HG02938 (cell line): ENCODE results near the gene DHX58.

ENCODE experiments used
- ATAC-seq: cut with Tn5 transposase; IDR thresholded peaks from one replicate; pipeline ENCODE4 v1.9.1; 2021; ENCODE audit warnings: mild to moderate bottlenecking, moderate library complexity; ENCODE audit not compliant: unreplicated experiment

Gene DHX58

GRCh38 chr17:42130310-42130936, 17.9 kb upstream of the DHX58 start:
- ATAC-seq = no peak

GRCh38 chr17:42129109-42129837, 16.8 kb upstream of the DHX58 start:
- no peak for ATAC-seq

- no peak for ATAC-seq
Observed at GRCh38 chr17:42127414-42127813, 14.9 kb upstream of the DHX58 start.

DNA sequence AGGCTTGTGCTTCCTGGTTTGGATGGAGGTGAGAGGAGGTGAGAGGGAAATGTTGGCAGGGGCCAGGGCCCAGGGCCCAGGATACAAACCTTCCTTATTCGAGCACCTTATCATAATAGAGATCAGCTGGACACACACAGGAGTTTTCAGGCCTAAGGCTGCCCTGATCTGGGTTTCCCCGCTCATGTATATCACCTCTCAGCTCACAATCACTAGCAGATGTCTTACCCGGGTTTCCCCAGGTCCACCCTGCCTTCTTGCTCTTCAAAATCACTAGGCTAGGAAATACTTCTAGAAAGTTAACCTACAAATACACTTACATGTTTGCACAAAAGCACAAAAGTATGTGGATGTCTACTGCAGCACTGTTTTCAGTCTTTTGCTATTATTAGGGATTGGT, 14.3 kb upstream of the DHX58 start:
- ATAC-seq = no peak

DNA sequence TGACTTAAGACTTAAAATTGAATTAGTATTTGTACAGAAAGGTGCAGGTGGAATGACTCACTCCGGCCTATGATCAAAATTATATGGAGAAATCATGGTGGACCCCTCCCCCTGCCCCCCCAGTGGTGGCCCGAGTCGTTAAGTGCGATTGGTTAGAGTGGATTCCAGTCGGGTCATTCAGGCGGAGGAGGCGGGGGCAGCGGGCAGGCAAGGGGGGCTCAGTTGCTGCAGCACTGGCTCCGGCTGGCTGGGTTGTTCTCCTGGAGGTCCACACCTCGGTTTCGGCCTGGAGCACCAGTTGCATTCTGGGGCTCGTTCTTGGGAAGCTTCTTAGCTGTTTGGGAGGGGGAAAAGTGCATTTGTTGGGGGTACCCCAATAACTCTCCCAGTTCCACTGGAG, 13.1 kb upstream of the DHX58 start:
- ATAC-seq = no peak

- no peak for ATAC-seq
Observed at GRCh38 chr17:42124256-42124655, 11.7 kb upstream of the DHX58 start.

GRCh38 chr17:42122371-42123303, 10.1 kb upstream of the DHX58 start, which contains the start of gene HSPB9:
Gene HSPB9, plus strand, starts transcription at chr17:42122804. Its CDS starts 47 bp downstream, at chr17:42122851.
- no peak for ATAC-seq

DNA sequence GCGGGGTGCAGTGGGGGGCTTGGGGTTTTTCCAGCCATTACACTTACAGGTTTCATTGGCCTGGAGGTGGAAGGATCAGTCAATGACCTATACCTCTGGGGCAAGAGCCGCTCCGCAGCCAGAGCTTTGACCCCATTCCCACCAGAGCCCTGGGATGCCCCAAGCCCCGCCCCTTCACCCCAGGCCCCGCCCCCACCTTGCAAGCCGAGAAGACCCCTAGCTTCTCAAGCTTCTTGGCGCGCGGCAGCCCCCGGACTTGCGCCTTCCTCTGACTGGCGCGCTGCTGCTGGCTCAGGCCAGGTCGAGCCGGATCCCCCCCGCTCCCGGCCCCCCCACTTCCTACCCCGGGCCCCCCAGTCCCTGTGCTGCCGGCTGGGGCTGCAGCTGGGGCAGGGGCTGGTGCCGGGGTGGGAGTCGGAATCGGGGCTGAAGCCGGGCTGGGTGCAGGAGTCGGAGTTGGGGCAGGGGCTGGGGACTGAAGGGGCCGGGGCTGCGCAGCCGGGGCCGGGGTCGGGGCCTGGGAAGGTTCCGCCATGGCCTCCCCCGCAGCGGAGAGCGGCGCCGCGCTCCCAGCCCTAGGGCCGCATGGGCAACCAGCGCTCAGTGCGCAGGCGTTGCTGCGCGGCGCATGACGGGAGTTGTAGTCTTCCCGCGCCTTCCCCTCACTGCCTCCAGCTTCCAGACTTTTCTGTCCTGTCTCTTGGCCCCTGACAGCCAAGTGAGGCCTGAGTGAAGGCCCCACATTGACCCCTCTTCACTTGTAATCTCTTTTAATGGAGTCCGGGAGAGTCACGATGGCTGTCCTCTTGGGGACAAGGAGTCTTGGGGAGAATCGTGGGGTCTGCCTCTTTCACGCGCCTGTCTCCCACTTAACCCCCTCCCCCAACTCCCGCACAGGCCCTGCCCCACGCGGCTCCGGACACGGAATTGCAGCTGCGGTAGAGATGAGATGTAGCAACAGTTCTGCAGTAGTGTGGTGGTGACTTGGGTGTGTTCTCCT, 8.6 kb upstream of the DHX58 start, which contains the start of gene KAT2A:
KAT2A (minus strand) TSS at position 598 of the 1,000 bp plus-strand sequence; CDS start at position 535, 63 bp downstream.
- ATAC-seq = no peak

DNA sequence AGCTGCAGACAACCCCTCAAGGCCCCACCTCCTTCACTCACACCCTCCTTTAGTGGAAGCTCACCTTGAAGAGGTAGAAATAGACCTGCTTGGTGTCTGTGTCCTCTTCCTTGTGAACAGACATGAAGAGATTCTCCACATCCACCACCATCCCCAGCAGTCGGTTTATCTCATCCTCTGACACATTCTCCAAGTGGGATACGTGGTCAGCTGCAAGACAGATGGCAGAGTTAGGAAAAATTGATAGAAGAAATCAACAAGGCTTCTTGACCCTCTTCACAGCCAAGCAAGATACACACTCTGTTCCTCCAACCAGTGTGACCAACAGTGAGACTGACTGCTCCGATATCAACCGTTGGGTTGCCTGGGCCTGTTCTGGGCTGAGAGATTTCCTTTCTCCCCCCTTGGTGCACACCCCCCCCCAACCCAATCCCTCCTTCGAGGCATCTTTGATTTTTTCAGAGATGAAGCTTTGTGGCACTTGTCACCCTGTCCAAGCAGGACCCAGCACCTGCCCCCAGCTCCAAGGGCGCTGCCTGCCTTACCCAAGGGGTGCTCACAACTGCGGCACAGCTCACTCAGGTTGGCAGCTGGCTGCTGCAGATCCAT, 7.8 kb upstream of the DHX58 start:
- ATAC-seq = no peak

- ATAC-seq = no peak
Observed at GRCh38 chr17:42119301-42119700, 6.8 kb upstream of the DHX58 start.

- no peak for ATAC-seq
Observed at GRCh38 chr17:42118545-42118944, 6.0 kb upstream of the DHX58 start.

DNA sequence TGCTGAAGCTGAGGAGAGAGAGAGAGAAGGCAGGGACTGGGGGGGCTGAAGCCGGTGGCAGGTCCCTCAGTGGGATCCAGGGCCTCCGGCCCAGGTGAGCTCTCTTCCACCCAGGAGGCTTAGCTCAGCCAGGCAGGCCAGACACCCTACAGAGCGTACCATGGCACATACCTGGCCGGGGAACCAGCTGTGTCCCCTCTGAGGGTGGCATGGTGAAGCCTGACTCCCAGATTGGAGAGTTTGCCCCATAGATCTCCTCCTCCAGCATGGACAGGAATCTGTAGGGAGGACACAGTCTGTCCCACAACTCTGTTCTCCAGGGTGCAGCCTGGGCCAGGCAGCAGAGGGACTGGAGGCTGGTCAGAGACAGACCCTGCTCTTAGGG, 5.6 kb upstream of the DHX58 start:
- no peak for ATAC-seq

DNA sequence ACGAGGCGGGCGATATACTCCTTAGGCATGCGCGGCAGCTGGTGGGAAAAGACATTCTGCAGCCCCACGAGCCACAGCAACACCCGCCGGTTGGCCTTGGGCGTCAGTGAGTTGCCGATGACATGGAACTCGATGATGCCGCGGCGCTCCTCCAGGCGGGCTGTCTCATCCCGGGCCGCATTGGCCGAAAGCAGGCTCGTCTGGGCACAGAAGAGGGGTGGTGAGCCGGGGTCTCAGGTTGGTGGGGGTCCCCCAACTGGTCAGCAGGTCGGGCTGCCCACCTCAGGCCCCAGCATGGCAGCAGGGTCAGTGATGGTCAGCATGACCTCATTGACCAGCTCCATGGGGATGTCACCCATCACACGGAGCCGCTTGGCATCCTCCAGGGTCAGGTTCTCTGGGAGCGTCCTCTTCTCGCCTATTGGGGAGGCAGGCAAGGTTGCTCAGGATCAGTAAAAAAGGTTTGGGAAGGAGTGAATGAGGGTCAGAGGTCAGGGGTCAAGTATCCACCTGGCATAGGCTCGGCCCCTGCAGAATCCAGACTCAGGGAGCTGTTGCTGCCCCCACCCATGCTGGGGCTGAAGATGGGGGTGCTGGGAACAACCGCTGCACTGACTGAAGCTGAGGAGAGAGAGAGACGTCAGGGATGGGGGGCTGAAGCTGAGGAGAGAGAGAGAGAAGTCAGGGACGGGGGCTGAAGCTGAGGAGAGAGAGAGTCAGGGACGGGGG, 5.0 kb upstream of the DHX58 start:
- no peak for ATAC-seq

GRCh38 chr17:42116705-42117396, 4.3 kb upstream of the DHX58 start:
- ATAC-seq = no peak

- no peak for ATAC-seq
Observed at GRCh38 chr17:42114118-42114517, 1.6 kb upstream of the DHX58 start.

GRCh38 chr17:42113293-42114069, 967 bp upstream of the DHX58 start:
- no peak for ATAC-seq

DNA sequence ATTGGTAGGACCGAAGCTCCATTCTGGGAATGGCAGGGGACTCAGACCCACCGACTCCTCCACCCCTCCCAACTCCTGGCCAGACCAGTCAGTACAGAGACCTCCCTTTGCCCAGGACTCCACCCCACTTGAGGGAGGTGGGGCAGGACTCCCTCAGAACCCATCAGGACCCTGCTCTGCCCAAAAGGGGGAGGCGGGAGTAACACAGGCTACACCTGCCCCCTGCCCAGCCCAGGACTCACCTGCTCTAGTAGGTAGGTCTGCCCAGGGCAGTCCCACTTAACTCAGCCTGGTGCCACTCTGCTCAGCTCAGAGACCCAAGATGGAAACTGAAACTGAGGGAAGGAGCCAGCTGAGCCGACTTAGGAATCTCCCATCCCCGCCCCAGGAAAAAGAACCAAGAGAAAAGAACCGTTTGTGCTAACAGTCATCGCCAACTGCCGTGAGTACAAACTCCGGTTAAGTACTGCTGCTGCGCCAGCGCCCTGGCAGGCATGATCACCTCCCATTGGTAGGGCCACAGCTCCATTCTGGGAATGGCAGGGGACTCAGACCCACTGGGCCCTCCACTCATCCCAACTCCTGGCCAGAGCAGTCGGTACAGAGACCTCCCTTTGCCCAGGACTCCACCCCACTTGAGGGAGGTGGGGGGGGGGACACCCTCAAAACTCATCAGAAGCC, 503 bp downstream of the DHX58 start:
- peak; percentile 9 for ATAC-seq
